ENCODE results near the gene DBR1.
"Not testable (repeated sequence)": the region's sequence is repeated elsewhere in the genome, so short reads cannot be mapped to it uniquely, and the experiment has no call there.

Gene DBR1

DNA sequence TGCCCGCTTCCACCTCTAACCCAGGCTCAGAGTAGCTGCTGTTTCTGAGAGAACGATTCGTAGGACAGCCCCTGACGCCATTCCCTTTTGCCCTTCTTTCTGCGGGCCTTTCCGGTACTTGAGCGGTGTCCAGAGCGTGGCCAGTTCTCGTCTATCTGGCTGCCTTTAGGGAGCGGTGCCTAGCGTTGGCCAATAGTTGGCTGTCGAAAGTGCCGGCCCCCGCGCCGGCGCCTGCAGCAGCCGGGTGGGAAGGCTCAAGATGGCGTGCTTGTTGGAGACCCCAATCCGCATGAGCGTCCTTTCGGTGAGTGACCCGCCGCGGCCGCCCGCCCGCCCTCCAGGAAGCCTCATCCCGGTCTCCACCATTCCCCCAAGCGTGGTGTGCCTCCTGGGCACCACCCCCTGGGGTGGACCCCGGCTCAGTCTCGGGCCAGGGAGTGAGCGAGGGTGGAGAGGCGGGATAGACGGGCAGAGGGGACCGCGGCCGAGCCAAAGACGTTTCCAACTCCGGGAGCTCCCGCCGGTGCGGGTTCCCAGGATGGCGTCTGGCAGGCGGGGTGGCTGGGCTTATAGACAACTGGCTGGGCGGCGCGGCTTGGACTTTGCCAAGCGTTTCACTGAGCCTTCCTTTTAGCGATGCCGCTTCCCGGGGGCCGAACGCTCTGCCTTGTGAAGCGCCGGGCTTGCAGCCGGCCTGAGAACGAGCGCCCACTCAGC lies 12.7 kb upstream of the DBR1 start, which contains the start of gene ARMC8:
ARMC8 (plus strand) TSS at position 6 of the 717 bp plus-strand sequence; CDS start at position 260, 254 bp downstream.
- peak in 2 of 3 experiments; percentile 66 to 70 for DNase-seq (ENCODE audit: low read depth in 2 of 3, low spot score in 2 of 3)

DNA sequence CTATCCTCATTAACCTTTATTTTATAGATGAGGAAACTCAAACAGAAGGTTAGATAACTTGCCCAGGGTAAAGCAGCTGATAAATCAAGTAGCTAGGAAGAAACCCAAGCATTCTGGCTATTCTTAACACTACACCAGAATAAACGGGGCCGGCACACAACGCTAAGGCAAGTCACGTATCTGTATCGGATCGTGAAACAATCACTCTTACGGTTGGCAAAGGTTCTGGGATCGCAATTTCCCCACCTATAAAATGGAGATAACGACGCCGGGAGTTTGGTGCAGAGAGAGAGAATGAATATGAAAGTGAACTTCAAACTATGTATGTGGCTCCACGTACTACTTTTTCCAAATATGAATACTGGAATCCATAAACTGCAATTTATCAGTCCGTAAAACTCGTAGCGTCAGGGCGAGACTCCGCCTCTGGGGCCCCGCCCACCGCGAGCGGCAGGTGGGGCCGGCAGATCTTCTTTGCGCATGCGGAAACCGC lies 12.1 kb upstream of the DBR1 start:
- DNase-seq (ENCODE audit: low read depth in 2 of 3, low spot score in 2 of 3): peak in 1 of 3 experiments; percentile 77

GRCh38 chr3:138186221-138186620 lies 11.5 kb upstream of the DBR1 start:
- DNase-seq (ENCODE audit: low read depth in 2 of 3, low spot score in 2 of 3): no peak

DNA sequence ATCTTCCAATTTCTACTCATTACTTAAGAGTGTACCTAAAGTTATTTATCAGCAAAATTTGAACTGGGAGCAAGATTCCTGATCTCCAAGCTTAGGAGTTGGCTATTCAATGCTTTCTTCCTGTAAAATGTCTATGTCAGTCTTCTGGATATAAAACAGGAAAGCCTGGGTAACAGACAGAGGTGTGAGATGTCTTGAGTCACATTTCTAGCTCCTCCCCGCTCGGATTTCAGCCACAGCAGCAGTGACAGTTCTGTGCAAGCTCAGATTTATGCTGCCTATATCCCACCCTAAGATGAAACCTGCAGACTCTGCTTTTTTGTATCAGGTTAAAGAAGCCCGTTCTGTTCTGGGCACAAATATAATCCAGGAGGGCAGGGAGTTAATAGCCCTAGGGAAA lies 10.3 kb upstream of the DBR1 start:
- no peak for DNase-seq (ENCODE audit: low read depth in 2 of 3, low spot score in 2 of 3)

DNA sequence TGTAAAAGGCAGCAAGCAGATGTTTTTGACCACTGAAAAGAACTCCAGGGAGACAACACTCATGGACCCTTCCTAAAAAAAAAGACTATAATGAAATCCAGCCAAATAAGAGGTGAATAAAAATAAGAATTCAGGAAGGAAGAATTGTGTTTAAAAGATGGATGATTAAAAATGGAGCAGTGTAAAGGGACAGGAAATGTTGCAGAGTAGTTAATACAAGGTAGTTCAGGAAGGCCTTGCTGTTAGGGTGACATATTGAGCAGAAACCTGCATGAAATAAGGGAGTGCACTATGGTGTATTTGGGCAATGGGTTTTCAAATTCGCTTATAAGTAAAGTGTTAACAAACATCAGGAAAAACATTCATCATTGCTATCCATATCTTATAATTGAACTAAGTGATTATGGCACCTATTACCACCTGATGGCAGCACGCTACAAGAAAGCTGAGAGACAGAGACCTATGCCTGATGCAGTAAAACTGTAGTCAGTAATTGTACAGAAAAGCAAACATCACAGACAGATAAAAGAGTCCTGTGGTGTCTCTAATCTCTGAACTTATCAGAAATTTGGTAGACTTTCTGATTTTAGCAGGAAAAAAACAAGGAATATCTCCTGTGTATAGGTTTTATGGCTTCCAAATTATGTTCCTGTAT lies 5.8 kb upstream of the DBR1 start:
- no peak for DNase-seq (ENCODE audit: low read depth in 2 of 3, low spot score in 2 of 3)

DNA sequence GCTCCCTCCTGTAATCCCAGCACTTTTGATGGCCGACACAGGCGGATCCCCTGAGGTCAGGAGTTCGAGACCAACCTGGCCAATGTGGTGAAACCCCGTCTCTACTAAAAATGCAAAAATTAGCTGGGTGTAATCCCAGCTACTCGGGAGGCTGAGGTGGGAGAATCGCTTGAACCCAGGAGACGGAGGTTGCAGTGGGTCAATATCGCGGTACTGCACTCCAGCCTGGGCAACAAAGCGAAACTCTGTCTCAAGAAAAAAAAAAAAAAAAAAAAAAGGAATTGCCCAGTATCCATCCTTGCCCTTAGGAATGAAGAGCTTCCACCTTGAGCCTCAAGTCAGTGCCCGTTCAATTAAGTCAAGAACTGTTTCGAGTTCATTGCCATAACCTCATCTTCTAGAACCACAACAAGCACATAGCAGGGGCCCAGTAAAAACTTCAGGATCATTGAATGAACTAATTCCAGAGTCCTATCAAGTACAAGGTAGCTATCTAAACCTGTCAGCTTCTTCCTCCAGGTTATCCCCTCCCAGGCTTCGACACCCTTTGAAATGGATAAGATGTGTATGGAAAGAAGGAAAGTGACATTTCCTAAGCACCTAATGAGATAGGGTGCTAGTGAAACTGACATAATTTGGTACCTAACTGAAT lies 826 bp downstream of the DBR1 start:
- no peak for DNase-seq (ENCODE audit: low read depth in 2 of 3, low spot score in 2 of 3)

DNA sequence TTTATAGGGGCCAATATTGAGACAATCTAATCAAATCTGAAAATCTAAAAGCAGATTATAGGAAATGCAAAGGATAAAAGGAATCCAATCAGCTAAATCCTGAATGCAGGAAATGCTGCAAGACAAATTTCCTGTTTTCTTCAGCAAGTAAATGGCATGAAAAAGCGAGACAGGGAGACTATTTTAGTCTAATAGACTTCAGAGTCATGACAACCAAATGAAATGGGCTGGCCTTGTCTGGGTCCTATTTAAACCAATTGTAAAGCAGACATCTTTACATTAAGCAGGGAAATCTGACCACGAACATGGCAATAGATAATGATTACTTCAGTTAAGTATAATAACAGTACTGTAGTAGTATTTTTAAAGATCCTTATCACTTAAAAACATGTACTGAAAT lies 2.1 kb downstream of the DBR1 start:
- no peak for DNase-seq (ENCODE audit: low read depth in 2 of 3, low spot score in 2 of 3)

DNA sequence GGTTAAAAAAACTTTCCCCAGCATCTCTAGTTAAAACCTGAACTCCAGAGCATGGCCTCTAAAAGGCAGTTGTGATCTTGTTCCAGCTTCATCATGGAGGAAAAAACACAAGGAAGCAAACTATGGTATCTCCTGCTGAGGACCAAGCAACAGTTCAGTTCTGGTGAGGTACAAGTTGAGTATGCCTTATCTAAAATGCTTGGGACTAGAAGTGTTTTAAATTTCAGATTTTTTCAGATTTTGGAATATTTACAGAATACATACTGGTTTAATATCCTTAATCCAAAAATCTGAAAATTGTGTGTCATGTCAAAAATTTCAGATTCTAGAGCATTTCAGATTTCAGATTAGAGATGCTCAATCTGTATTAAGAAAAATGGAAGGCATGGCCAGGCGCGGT lies 9.7 kb downstream of the DBR1 start:
- DNase-seq (ENCODE audit: low read depth in 2 of 3, low spot score in 2 of 3): no peak

GRCh38 chr3:138157743-138158142 lies 17.0 kb downstream of the DBR1 start:
- no peak for DNase-seq (ENCODE audit: low read depth in 2 of 3, low spot score in 2 of 3)

- no peak for DNase-seq (ENCODE audit: low read depth in 2 of 3, low spot score in 2 of 3)
These were observed 20.2 kb downstream of the DBR1 start for GRCh38 chr3:138154534-138154933.

- no peak for DNase-seq (ENCODE audit: low read depth in 2 of 3, low spot score in 2 of 3)
These were observed 26.2 kb downstream of the DBR1 start for GRCh38 chr3:138148503-138148902.

DNA sequence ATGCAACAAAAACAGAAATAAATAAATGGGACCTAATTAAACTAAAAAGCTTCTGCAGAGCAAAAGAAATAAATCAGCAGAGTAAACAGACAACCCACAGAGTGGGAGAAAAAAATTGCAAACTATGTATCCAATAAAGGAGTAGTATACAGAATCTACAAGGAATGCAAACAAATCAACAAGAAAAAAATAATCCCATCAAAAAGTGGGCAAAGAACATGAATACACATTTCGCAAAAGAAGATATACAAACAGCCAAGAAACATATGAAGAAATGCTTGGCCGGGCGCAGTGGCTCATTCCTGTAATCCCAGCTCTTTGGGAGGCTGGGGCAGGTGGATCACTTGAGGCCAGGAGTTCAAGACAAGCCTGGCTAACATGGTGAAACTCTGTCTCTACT lies 32.5 kb downstream of the DBR1 start:
- not testable (repeated sequence) for DNase-seq (ENCODE audit: low read depth in 2 of 3, low spot score in 2 of 3)

DNA sequence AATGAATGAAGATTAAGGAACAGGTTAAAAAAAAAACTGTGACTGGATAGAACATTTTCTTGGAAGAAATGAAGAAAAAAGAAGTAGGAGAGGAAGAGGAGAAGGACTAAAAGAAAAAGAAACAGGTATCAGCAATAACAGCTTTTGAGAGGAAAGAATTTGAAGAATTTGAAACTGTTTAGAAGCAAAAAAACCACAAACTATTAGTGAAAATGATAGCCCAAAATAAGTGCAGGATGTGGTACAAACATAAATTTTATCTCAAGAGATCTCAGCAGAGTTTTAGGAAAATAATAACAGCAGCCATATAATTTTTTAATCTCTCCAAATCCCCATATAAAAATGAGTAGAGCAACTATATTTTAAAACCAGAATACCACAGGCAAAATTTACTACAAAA lies 33.8 kb downstream of the DBR1 start:
- no peak for DNase-seq (ENCODE audit: low read depth in 2 of 3, low spot score in 2 of 3)

DNA sequence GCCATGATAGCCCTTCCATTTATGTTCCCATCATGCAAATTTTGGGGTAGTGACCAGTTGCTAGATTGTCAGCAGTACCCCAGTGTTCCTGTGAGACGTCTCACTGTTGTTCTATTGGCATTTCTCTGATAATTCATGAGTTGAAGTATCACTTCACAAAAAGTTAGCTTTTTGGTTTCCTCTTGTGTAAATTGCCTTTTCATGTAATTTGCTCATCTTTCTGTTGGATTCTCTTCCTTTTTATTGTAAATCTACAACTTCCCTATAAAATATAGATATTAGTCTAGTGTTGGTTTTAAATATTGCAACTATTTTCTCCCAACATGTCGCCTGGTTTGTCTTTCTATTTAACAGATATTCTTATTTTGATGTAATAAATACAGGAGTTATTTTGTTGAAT lies 35.0 kb downstream of the DBR1 start:
- no peak for DNase-seq (ENCODE audit: low read depth in 2 of 3, low spot score in 2 of 3)

GRCh38 chr3:138137861-138138260 lies 36.9 kb downstream of the DBR1 start:
- no peak for DNase-seq (ENCODE audit: low read depth in 2 of 3, low spot score in 2 of 3)

GRCh38 chr3:138136201-138136600 lies 38.5 kb downstream of the DBR1 start:
- DNase-seq (ENCODE audit: low read depth in 2 of 3, low spot score in 2 of 3): no peak

DNA sequence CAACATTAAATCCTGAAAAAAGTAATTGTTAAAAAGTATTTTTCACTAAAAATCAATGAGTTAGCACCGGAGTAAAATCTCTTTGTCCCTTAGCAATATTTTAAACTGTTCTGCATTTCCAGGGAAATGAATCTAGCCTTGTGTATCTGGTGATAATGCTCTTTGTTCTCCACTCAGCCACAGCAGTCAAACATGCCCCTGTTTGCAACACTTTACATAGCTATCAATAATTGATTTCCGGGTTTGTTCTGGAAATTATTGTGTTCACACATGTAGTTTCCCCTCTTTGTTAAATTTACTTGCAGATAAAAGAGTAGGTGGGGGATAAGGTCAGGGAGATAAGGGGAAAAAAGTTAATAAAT lies 38.9 kb downstream of the DBR1 start:
- no peak for DNase-seq (ENCODE audit: low read depth in 2 of 3, low spot score in 2 of 3)

DNA sequence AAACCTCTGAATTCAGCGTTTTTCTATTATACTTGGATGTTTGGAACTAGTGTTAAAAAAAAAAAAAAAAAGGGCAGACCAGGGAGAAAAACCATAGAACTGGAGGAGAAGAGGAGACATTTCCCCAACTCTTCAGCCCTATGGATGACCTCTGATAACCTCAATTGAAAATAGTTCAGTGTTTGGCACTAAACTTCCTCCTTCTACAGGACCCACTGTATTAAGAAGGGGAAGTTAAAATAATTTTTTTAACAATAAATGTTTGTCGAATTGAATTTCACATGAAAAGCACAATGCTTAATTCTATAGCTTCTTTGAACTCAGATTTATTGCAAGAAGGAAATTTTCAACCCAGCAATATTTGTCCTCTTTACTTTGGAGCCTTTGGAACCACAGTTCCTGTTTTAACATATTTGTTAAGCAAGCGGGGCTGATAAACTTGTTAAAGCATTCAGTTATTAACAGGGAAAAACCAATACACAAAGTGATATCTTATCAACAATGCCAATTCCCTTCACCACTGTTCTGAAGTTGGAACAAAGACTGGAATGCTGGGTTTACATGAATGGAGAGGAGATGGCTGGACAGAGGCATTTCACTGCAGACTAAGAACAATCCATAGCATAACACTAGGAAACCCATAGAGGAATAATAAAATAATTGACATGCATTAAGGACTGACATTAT lies 39.4 kb downstream of the DBR1 start:
- DNase-seq (ENCODE audit: low read depth in 2 of 3, low spot score in 2 of 3): no peak

GRCh38 chr3:138132239-138132638 lies 42.5 kb downstream of the DBR1 start, which contains the start of gene A4GNT:
Gene A4GNT (minus strand): TSS chr3:138132390. CDS start chr3:138131256, 1,134 bp downstream.
- DNase-seq (ENCODE audit: low read depth in 2 of 3, low spot score in 2 of 3): no peak

DNA sequence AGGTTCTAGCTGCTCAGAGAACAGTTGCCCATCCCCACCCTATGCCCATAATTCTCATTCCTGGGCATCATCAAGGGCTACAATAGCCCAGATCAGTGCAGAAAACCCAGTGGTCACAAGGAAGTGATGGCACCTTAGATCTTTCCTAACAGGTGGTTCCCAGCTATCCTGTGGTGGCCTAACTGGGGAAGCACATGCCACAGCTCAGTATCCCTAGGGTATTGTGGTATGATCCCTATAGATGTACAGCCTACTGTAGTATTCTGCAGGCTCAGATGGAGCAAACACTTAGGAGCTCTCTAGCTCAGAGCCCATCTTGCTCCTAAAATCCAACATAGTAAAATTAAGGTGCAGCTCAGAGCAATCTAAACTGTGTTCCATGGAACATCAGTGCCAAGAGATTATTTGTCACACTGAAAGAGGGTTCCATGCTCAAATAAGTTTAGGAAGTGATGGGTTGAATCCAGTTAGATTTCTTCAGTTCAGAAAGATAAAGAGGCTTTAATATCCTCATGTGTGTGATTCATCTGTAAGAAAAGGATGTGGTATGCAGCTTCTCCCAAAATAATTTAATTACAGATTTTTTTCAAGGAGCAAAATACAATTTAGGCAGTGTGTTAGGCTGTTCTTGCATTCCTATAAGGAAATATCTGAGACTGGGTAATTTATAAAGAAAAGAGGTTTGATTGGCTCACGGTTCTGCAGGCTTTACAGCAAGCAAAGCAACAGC lies 46.9 kb downstream of the DBR1 start:
- no peak for DNase-seq (ENCODE audit: low read depth in 2 of 3, low spot score in 2 of 3)

Data from activated CD8-positive, alpha-beta memory T cell treated with anti-CD3 and anti-CD28 coated beads for 48 hours (primary cell).